Pericardium fibroblast (primary cell): ENCODE measurements around the gene SIX4. TPM values are rescaled to one million over a fixed set of nuclear protein-coding genes. Genes with fewer than 3 reads are reported as not detected.

Experiments
- total RNA-seq: library from RNA; depleted of rRNA; stranded (reverse); fragments of >200 nt; gene quantifications from 2 replicates; pipeline ENCODE4 v1.2.3, GENCODE V29; 2015

The SIX4 gene
- 2.1 and 9.1 TPM in 2 replicates for total RNA-seq

GRCh38 chr14:60723907-60724618, at the start of gene SIX4:
Gene SIX4 (minus strand): TSS chr14:60724351. CDS start chr14:60724074, 277 bp downstream.

GRCh38 chr14:60734465-60735242, 10.5 kb upstream of the SIX4 start, which contains the start of gene MNAT1:
Gene MNAT1 (plus strand): TSS chr14:60734761. CDS start chr14:60734863, 102 bp downstream.

Other genes with a start within 250 kb of the SIX4 start
- gene C14orf39, start 238.3 kb downstream of the SIX4 start, total RNA-seq, result not detected in 2 replicates
- not detected in 2 replicates for gene SIX6, start 215.2 kb downstream of the SIX4 start, total RNA-seq
- gene SIX1, start 74.9 kb downstream of the SIX4 start, total RNA-seq, result 1.1 and 8.2 TPM in 2 replicates
- 23.5 and 24.6 TPM in 2 replicates for gene MNAT1, start 10.4 kb upstream of the SIX4 start, total RNA-seq